Upper lobe of left lung (tissue), 6 donors: ENCODE results near the gene VGF. TPM values are rescaled to one million over a fixed set of nuclear protein-coding genes. Genes with fewer than 3 reads are reported as not detected.

Experiments
- ATAC-seq, 2 donors: fragments of 200-7000 bp; cut with Tn5 transposase; one replicate each; pipeline ENCODE4 v1.9.1; 2022; ENCODE audit warnings: mild to moderate bottlenecking in 2 of 2, moderate library complexity in 2 of 2; ENCODE audit not compliant: low FRiP score in 2 of 2
- DNase-seq, 2 donors: peaks; one replicate each; pipeline ENCODE4 v3.0.0-alpha.2; 2019 to 2020
- H3K27ac ChIP-seq, 4 donors: fragments of 200-600 bp; sonication (generic); one replicate each; pipeline ENCODE4 v1.5.1; 2016 to 2019
- H3K27me3 ChIP-seq, 4 donors: fragments of 200-600 bp; sonication (generic); one replicate each; pipeline ENCODE4 v1.5.1; 2017 to 2019
- H3K36me3 ChIP-seq, 4 donors: fragments of 200-600 bp; sonication (generic); one replicate each; pipeline ENCODE4 v1.5.1; 2016 to 2019
- H3K4me1 ChIP-seq, 4 donors: fragments of 200-600 bp; sonication (generic); one replicate each; pipeline ENCODE4 v1.5.1; 2018 to 2019
- H3K4me3 ChIP-seq, 4 donors: fragments of 200-600 bp; sonication (generic); one replicate each; pipeline ENCODE4 v1.5.1; 2017 to 2019; ENCODE audit warnings: mild to moderate bottlenecking in 2 of 4, moderate library complexity in 1 of 4
- H3K9me3 ChIP-seq, 4 donors: fragments of 200-600 bp; sonication (generic); one replicate each; pipeline ENCODE4 v1.5.1; 2018 to 2019
- CTCF ChIP-seq, 6 experiments: fragments of 450-650 bp in 4 of 6; fragments of 200-600 bp in 2 of 6; sonication (generic) in 2 of 6; IDR thresholded peaks; one replicate each; pipeline ENCODE4 v1.5.1; 2016 to 2019; ENCODE audit warnings: antibody characterized with exemption in 6 of 6
- EP300 ChIP-seq, 4 donors: sonication (generic); formaldehyde crosslinking; IDR thresholded peaks; one replicate each; pipeline ENCODE4 v1.5.1; 2017; ENCODE audit warnings: antibody characterized with exemption in 4 of 4, control low read depth in 2 of 4
- POLR2A ChIP-seq, 4 donors: fragments of 450-650 bp; IDR thresholded peaks; one replicate each; pipeline ENCODE4 v1.5.1; 2016 to 2017; ENCODE audit warnings: antibody characterized with exemption in 4 of 4, mild to moderate bottlenecking in 2 of 4
- POLR2AphosphoS5 ChIP-seq, 2 donors: sonication (generic); formaldehyde crosslinking; IDR thresholded peaks; one replicate each; pipeline ENCODE4 v1.5.1; 2017; ENCODE audit warnings: antibody characterized with exemption in 2 of 2
- WGBS, 2 donors: methylation state at CpG; one replicate each; pipeline ENCODE4 v1.1.5; 2017 to 2018; 5-methylcytosine and 5-hydroxymethylcytosine counted together
- total RNA-seq, 6 donors: library from RNA; depleted of rRNA in 4 of 6; stranded (reverse); fragments of >200 nt in 4 of 6; gene quantifications; one replicate each; pipeline versions ENCODE4 v1.1.0 to v1.2.1, GENCODE V29; 2016 to 2021
- donor health status: DM: no; HTN: no; CAD: no; lungs with moderate emphysema.
- donor health status: DM: no; HTN: yes; CAD: no; lungs with severe emphysema.

Gene VGF
- total RNA-seq, 6 donors from 2014 or later = 0.24 to 0.33 TPM; not detected in 4

GRCh38 chr7:101197991-101198390, 32.6 kb upstream of the VGF start:
- H3K9me3 ChIP-seq = no peaks in the 10 kb centered on the region
- TF ChIP-seq EP300 (IDR thresholded peaks at IDR 0.05) = no peak
- no peak for TF ChIP-seq POLR2AphosphoS5 (IDR thresholded peaks at IDR 0.05)
- no peak for TF ChIP-seq POLR2A (IDR thresholded peaks at IDR 0.05)
- no peak for TF ChIP-seq CTCF (IDR thresholded peaks at IDR 0.05)
- H3K4me1 ChIP-seq = peaks cover 0 to 12% (median 9%) of the 10 kb centered on the region in 4 donors
- H3K27ac ChIP-seq = no peak overlapping the region
- WGBS, 2 donors = 76 to 77% methylated on average over 6 to 21 of the region's 21 CpGs
- DNase-seq (no peak), ATAC-seq (no peak)
- no peaks in the 10 kb centered on the region for H3K36me3 ChIP-seq
- peaks cover 0 to 26% (median 16%) of the 10 kb centered on the region in 4 donors for H3K27me3 ChIP-seq
- H3K4me3 ChIP-seq = no peak overlapping the region

GRCh38 chr7:101195884-101196283, 30.5 kb upstream of the VGF start:
- ATAC-seq = no peak
- no peak for DNase-seq
- TF ChIP-seq POLR2AphosphoS5 (IDR thresholded peaks at IDR 0.05) (no peak), CTCF (IDR thresholded peaks at IDR 0.05) (no peak), POLR2A (IDR thresholded peaks at IDR 0.05) (no peak), EP300 (IDR thresholded peaks at IDR 0.05) (no peak)
- peaks cover 0 to 11% (median 3%) of the 10 kb centered on the region in 4 donors for H3K27me3 ChIP-seq
- H3K4me1 ChIP-seq = peaks cover 0 to 3% (median 0%) of the 10 kb centered on the region in 4 donors
- H3K9me3 ChIP-seq = no peaks in the 10 kb centered on the region
- H3K36me3 ChIP-seq = no peaks in the 10 kb centered on the region
- H3K4me3 ChIP-seq = no peak overlapping the region
- WGBS, 2 donors = 79 to 83% methylated on average over 14 to 15 of the region's 17 CpGs
- H3K27ac ChIP-seq = no peak overlapping the region

- Histone ChIP-seq H3K9me3 (no peaks in the 10 kb centered on the region), H3K36me3 (no peaks in the 10 kb centered on the region), H3K4me1 (peaks cover 0 to 3% (median 0%) of the 10 kb centered on the region in 4 donors), H3K27ac (no peak overlapping the region), H3K27me3 (no peaks in the 10 kb centered on the region), H3K4me3 (no peak overlapping the region)
- 73 to 87% methylated on average over 8 of the region's 8 CpGs for WGBS, 2 donors
- DNase-seq (no peak), ATAC-seq (no peak)
- TF ChIP-seq POLR2AphosphoS5 (IDR thresholded peaks at IDR 0.05) (no peak), EP300 (IDR thresholded peaks at IDR 0.05) (no peak), CTCF (IDR thresholded peaks at IDR 0.05) (no peak), POLR2A (IDR thresholded peaks at IDR 0.05) (no peak)
These were observed 23.7 kb upstream of the VGF start for GRCh38 chr7:101189109-101189508.

GRCh38 chr7:101186844-101187428, 21.6 kb upstream of the VGF start:
- no peak overlapping the region for H3K4me3 ChIP-seq
- 71 to 81% methylated on average over 4 of the region's 4 CpGs for WGBS, 2 donors

More at GRCh38 chr7:101186844-101187428, 21.6 kb upstream of the VGF start:
- ATAC-seq (no peak), DNase-seq (no peak)
- no peaks in the 10 kb centered on the region for H3K4me1 ChIP-seq
- no peaks in the 10 kb centered on the region for H3K27me3 ChIP-seq
- H3K36me3 ChIP-seq = no peaks in the 10 kb centered on the region
- no peak overlapping the region for H3K27ac ChIP-seq
- H3K9me3 ChIP-seq = no peaks in the 10 kb centered on the region
- TF ChIP-seq POLR2A (IDR thresholded peaks at IDR 0.05) (no peak), EP300 (IDR thresholded peaks at IDR 0.05) (no peak), CTCF (IDR thresholded peaks at IDR 0.05) (no peak), POLR2AphosphoS5 (IDR thresholded peaks at IDR 0.05) (no peak)
